GM21381 (cell line): Measurements from ENCODE around the gene ASTE1.
"Not testable (repeated sequence)": the region's sequence is repeated elsewhere in the genome, so short reads cannot be mapped to it uniquely, and the experiment has no call there.

Experiments
- ATAC-seq: cut with Tn5 transposase; IDR thresholded peaks from one replicate; pipeline ENCODE4 v1.9.1; 2021; ENCODE audit warnings: mild to moderate bottlenecking, moderate library complexity; ENCODE audit not compliant: unreplicated experiment

ASTE1 gene

GRCh38 chr3:131018970-131019369 is 7.7 kb downstream of the ASTE1 start:
- no peak for ATAC-seq

DNA sequence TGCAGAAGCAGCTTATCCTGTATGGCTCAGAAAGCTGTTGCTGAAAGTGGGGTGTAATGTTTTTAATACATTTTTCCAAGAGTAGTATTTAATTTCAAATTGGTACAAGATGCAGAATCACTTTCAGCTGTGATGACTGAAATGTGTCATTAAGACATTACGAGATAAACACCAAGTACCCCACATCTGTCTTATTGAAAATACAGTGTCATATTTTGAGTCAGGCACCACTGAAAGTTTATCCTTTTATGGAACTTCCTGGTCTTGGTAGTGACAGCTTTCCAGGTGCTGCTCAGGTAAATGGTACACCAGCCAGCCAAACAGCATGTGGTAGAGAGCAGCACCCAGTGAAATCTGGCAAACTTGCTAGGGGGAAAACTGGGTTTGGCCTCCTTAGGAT is 16.9 kb downstream of the ASTE1 start:
- ATAC-seq = no peak

DNA sequence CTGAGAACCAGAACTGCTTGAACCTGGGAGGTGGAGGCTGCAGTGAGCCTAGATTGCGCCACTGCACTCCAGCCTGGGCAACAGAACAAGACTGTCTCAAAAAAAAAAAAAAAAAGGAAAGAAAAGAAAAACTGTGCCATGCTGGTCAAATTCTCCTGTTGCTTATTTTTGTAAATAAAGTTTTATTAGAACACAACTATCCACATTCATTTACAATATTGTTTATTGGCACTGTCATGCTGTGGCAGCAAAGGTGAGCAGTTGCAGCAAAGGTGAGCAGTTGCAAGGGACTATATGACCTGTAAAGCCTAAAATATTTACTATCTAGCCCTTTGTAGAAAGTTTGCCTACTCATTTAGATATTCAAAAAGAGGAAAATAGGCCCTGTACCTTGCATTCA is 18.3 kb downstream of the ASTE1 start:
- ATAC-seq = no peak

GRCh38 chr3:131007782-131008181 is 18.8 kb downstream of the ASTE1 start:
- ATAC-seq = no peak

- no peak for ATAC-seq
Measured at GRCh38 chr3:131007256-131007655, 19.4 kb downstream of the ASTE1 start.

DNA sequence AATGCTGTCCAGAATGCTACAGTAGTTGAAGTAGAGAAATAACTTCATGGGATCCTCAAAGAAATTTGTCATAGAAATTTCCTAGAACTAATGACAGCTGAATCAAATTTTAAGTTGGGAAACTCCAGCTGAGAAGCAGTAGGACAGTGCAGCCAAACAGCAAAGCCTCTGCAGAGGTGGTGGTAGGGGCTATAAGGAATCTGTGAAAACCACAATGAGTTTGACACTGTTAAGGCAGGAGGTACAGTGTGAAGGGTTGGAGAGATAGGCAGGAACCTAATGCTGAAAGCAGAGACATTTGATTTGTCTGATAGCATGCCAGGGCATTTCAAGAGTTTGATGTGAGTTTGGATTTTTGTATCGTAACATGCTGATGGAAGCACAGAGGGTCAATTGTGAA is 22.0 kb downstream of the ASTE1 start:
- no peak for ATAC-seq

GRCh38 chr3:131001071-131001470 is 25.6 kb downstream of the ASTE1 start:
- ATAC-seq = no peak

DNA sequence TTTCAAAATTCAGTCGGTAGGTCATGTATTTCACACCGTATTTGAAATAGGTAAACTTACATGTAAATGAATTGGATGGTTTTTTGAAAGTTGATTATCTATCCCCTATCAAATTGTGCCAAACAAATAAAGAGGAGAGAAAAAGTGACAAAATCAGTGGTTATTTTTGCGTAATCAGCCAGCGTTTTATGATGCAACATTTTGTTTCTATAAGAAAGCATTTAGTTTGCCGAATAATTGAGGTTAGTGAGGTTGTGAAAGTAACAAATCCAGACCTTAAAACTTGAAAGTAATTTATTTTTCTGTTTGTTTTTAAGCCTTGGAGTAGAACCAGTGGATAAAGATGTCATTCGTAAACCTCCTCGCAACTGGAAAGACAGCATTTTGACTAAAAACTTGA is 29.3 kb downstream of the ASTE1 start:
- ATAC-seq = no peak

GRCh38 chr3:130992344-130992743 is 34.3 kb downstream of the ASTE1 start:
- ATAC-seq = no peak

DNA sequence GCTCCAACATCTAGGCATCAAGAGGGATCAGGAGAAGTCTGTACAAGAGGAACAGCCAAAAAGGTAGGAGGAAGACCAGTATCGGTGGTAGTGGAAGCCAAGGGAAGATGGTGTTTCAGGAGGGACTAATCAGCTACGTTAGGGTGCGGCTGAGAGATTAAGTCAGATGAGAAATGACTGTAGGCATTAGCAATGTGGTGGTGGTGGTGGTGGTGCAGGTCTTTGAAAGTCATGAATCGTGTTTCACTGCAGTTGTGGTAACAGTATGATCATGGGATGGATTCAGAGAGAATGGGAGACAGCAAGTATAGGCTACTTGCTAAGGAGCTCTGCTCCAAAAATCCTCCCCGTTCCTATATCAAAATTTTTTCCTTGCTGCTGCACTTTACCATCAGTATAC is 35.5 kb downstream of the ASTE1 start:
- ATAC-seq = no peak

GRCh38 chr3:130990282-130990681 is 36.3 kb downstream of the ASTE1 start:
- ATAC-seq = no peak

DNA sequence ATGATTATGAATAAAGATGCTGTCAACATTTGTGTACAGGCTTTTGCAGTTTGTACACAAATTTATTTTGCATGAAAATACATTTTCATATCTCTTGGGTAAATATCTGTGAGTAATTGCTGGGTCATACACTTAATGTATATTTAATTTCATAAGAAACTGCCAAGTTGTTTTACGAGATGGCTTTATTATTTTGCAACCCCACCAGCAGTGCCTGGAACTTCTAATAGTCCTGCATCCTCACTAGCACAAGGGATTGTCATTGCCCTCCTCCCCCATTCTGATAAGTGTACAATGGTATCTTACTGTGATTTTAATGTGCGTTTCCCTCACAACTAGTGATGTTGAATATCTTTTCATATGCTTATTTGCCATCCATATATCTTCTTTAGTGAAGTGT is 45.2 kb downstream of the ASTE1 start:
- no peak for ATAC-seq

DNA sequence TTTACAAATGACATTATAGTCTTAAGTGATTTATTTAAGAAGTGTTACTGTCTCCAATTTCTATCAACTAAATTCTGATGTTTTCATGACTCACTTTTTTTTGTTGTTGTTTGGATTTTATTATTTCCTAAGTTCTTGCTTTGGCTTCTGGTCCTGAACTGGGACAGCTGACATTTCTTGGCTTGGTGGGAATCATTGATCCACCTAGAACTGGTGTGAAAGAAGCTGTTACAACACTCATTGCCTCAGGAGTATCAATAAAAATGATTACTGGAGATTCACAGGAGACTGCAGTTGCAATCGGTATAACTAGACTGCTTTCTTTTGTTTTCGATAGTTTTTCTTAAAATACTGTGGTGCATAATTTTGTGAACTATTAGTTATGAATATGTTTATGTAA is 47.5 kb downstream of the ASTE1 start:
- no peak for ATAC-seq

GRCh38 chr3:130976706-130977105 is 49.9 kb downstream of the ASTE1 start:
- ATAC-seq = no peak

DNA sequence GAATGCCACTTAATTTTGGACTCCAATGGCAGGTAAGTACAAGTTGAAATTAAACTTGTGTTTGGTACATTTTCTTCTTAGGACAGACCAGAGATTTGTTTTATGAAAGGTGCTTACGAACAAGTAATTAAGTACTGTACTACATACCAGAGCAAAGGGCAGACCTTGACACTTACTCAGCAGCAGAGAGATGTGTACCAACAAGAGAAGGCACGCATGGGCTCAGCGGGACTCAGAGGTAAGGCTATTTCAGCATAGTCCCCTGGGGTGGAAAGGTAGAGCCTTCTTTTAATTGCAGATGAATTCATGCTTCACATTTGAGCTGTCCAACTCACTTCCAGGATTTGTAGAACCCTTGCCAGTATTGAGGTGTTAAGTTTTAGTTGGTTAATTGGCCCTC is 51.4 kb downstream of the ASTE1 start:
- no peak for ATAC-seq

DNA sequence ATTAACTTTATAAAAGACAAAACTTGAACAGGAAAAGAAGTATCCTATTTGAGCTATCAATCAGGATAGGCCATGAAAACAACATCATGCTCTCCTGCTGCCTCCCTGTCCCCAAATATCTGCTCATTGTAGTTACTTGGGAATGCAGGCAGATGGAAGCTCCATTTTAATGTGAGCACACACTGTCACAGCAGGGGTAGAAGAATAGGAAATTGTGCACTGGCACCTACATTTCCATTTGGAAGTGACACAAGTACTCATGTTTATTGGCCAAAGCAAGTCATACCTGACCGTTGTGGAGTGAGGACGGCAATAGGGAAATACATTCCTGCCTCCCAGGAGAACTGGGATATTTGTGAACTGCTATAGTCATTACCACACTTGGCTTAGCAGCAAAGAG is 52.4 kb downstream of the ASTE1 start:
- ATAC-seq = no peak

GRCh38 chr3:130973406-130973805 is 53.2 kb downstream of the ASTE1 start:
- ATAC-seq = no peak

DNA sequence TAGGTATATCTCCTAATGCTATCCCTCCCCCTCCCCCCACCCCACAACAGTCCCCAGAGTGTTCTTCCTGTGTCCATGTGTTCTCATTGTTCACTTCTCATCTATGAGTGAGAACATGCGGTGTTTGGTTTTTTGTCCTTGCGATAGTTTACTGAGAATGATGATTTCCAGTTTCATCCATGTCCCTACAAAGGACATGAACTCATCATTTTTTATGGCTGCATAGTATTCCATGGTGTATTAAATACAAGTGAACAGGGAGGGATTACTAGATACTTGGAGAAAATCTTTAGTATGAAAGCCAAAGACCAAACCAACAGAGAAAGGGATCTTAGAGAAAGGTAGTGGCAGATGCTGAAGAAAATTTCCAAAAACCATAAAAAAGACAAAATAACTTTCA is 54.0 kb downstream of the ASTE1 start:
- not testable (repeated sequence) for ATAC-seq

DNA sequence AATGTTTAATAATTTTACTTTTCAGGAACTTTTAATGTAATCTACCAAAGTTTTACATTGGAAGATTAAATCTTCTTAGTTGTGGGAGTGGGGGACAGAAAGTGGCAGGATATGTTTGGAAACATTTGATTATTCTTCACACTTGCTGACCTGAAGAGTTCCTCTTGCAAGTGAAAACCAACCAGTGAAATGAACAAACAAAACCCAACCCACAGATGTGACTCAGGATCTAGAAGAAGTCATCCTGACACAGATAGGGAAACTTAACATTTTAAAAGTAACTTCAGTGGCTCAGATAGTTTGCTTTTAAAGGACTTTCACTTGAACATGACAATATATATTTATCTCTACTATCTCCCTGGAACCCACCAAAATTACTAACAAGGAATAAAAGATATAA is 55.4 kb downstream of the ASTE1 start:
- ATAC-seq = no peak

DNA sequence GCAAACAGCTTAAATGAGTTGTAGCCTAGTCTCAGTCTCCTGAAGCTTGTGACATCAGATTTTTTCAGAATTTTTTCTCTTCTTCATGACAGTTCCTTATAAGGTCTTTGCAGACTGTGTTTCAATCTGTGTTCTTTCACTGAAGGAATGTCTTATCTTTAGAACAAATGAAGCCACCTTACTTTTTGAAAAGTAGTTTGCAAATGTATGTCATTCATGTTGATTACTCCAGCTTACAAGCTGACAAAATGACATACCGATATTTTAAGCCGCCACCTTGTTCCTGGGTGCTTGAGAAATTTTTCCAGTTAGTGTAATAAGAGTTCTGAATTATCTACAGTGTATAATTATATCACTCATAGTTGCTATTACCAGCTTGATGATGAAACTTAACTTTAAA is 57.0 kb downstream of the ASTE1 start:
- no peak for ATAC-seq

DNA sequence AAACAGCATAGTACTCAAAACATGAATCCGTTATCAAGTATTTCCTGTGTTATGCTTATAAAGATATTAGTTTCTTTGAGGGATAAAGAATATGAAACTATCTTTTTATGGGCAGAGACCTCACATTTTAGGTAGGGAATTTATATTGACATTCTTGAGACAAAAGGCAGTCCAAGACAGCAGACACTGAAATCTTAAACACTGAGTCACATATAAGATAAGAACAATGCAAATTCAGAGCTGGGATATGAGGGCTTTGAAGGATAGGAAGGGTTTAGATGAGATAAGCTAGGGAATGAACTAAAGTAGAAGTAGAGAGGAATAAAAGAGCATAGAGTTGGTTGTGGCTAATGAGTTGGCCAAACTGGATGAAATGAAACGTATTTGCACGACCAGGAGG is 58.4 kb downstream of the ASTE1 start:
- ATAC-seq = no peak

GRCh38 chr3:130967281-130967680 is 59.3 kb downstream of the ASTE1 start:
- ATAC-seq = no peak

DNA sequence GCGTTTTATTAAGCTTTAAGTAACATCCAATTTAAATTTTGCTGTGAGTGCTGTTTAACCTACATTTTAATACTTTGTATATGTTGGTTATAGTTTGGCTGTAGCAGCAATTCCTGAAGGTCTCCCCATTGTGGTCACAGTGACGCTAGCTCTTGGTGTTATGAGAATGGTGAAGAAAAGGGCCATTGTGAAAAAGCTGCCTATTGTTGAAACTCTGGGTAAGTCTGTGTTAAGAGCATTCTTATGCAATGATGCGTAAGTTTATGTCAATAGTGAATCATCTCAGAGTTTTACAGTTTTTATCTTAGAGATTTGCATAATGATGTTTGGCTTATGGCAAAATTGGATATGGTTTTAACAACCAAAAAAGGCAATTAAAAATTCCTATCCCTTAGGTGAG is 62.7 kb downstream of the ASTE1 start:
- ATAC-seq = no peak
